Measurements from ENCODE around the gene INHBC. TPM values are rescaled to one million over a fixed set of nuclear protein-coding genes. Genes with fewer than 3 reads are reported as not detected.
"Not testable (repeated sequence)": the region's sequence is repeated elsewhere in the genome, so short reads cannot be mapped to it uniquely, and the experiment has no call there.

INHBC gene
- polyA plus RNA-seq, 2 donors = 0.01 TPM; not detected in 1

GRCh38 chr12:57420482-57420881 is 14.1 kb upstream of the INHBC start:
- Histone ChIP-seq H3K4me3 (ENCODE audit: low read depth in 1 of 2, low read length in 2 of 2) (no peak overlapping the region), H3K4me1 (ENCODE audit: control insufficient read depth in 2 of 2, insufficient read depth in 2 of 2, low read length in 1 of 2) (no peaks in the 10 kb centered on the region), H3K27me3 (ENCODE audit: control insufficient read depth in 1 of 2, insufficient read depth in 2 of 2, low read length in 2 of 2) (no peaks in the 10 kb centered on the region), H3K27ac (ENCODE audit: low read depth in 2 of 2, low read length in 1 of 2) (no peak overlapping the region), H3K36me3 (ENCODE audit: control insufficient read depth in 2 of 2, insufficient read depth in 2 of 2, low read length in 1 of 2) (peaks cover 0 to 4% of the 10 kb centered on the region in 2 donors), H3K9me3 (ENCODE audit: control insufficient read depth in 2 of 2, insufficient read depth in 1 of 2, low read depth in 1 of 2, low read length in 1 of 2) (no peaks in the 10 kb centered on the region)
- 96 to 97% methylated on average over 5 of the region's 5 CpGs for WGBS, 2 donors

GRCh38 chr12:57426948-57427347 is 7.6 kb upstream of the INHBC start:
- WGBS, 2 donors = 96 to 97% methylated on average over 10 of the region's 10 CpGs
- H3K27ac ChIP-seq (ENCODE audit: low read depth in 2 of 2, low read length in 1 of 2); H3K4me3 ChIP-seq (ENCODE audit: low read depth in 1 of 2, low read length in 2 of 2); H3K9me3 ChIP-seq (ENCODE audit: control insufficient read depth in 2 of 2, insufficient read depth in 1 of 2, low read depth in 1 of 2, low read length in 1 of 2); H3K36me3 ChIP-seq (ENCODE audit: control insufficient read depth in 2 of 2, insufficient read depth in 2 of 2, low read length in 1 of 2); H3K27me3 ChIP-seq (ENCODE audit: control insufficient read depth in 1 of 2, insufficient read depth in 2 of 2, low read length in 2 of 2); H3K4me1 ChIP-seq (ENCODE audit: control insufficient read depth in 2 of 2, insufficient read depth in 2 of 2, low read length in 1 of 2): not testable (repeated sequence)

GRCh38 chr12:57428965-57429364 is 5.6 kb upstream of the INHBC start:
- no peak overlapping the region for H3K27ac ChIP-seq (ENCODE audit: low read depth in 2 of 2, low read length in 1 of 2)
- H3K27me3 ChIP-seq (ENCODE audit: control insufficient read depth in 1 of 2, insufficient read depth in 2 of 2, low read length in 2 of 2) = no peaks in the 10 kb centered on the region
- H3K9me3 ChIP-seq (ENCODE audit: control insufficient read depth in 2 of 2, insufficient read depth in 1 of 2, low read depth in 1 of 2, low read length in 1 of 2) = no peaks in the 10 kb centered on the region
- H3K36me3 ChIP-seq (ENCODE audit: control insufficient read depth in 2 of 2, insufficient read depth in 2 of 2, low read length in 1 of 2) = peaks cover 0 to 4% of the 10 kb centered on the region in 2 donors
- no peaks in the 10 kb centered on the region for H3K4me1 ChIP-seq (ENCODE audit: control insufficient read depth in 2 of 2, insufficient read depth in 2 of 2, low read length in 1 of 2)
- WGBS, 2 donors = 71 to 73% methylated on average over 6 of the region's 6 CpGs
- no peak overlapping the region for H3K4me3 ChIP-seq (ENCODE audit: low read depth in 1 of 2, low read length in 2 of 2)

- Histone ChIP-seq H3K27me3 (ENCODE audit: control insufficient read depth in 1 of 2, insufficient read depth in 2 of 2, low read length in 2 of 2) (no peaks in the 10 kb centered on the region), H3K9me3 (ENCODE audit: control insufficient read depth in 2 of 2, insufficient read depth in 1 of 2, low read depth in 1 of 2, low read length in 1 of 2) (no peaks in the 10 kb centered on the region), H3K36me3 (ENCODE audit: control insufficient read depth in 2 of 2, insufficient read depth in 2 of 2, low read length in 1 of 2) (peaks cover 0 to 4% of the 10 kb centered on the region in 2 donors), H3K4me3 (ENCODE audit: low read depth in 1 of 2, low read length in 2 of 2) (peak overlapping the region; percentile 55 to 90), H3K27ac (ENCODE audit: low read depth in 2 of 2, low read length in 1 of 2) (peak overlapping the region; percentile 17 to 95), H3K4me1 (ENCODE audit: control insufficient read depth in 2 of 2, insufficient read depth in 2 of 2, low read length in 1 of 2) (no peaks in the 10 kb centered on the region)
- WGBS, 2 donors = 29% methylated on average over 9 of the region's 9 CpGs
Observed at GRCh38 chr12:57429473-57430111, 5.0 kb upstream of the INHBC start.

- H3K4me1 ChIP-seq (ENCODE audit: control insufficient read depth in 2 of 2, insufficient read depth in 2 of 2, low read length in 1 of 2) = no peaks in the 10 kb centered on the region
- no peaks in the 10 kb centered on the region for H3K9me3 ChIP-seq (ENCODE audit: control insufficient read depth in 2 of 2, insufficient read depth in 1 of 2, low read depth in 1 of 2, low read length in 1 of 2)
Observed at GRCh38 chr12:57430112-57430930, 4.3 kb upstream of the INHBC start.

GRCh38 chr12:57430931-57431566 is 3.5 kb upstream of the INHBC start, which contains the start of gene R3HDM2:
Gene R3HDM2, minus strand, starts transcription at chr12:57431043. Its CDS starts 120,615 bp downstream, at chr12:57310428.
- Histone ChIP-seq H3K4me1 (ENCODE audit: control insufficient read depth in 2 of 2, insufficient read depth in 2 of 2, low read length in 1 of 2) (no peaks in the 10 kb centered on the region), H3K36me3 (ENCODE audit: control insufficient read depth in 2 of 2, insufficient read depth in 2 of 2, low read length in 1 of 2) (no peaks in the 10 kb centered on the region), H3K27ac (ENCODE audit: low read depth in 2 of 2, low read length in 1 of 2) (peak within 1 kb of the TSS; percentile 94 to 95), H3K9me3 (ENCODE audit: control insufficient read depth in 2 of 2, insufficient read depth in 1 of 2, low read depth in 1 of 2, low read length in 1 of 2) (no peaks in the 10 kb centered on the region), H3K27me3 (ENCODE audit: control insufficient read depth in 1 of 2, insufficient read depth in 2 of 2, low read length in 2 of 2) (no peaks in the 10 kb centered on the region), H3K4me3 (ENCODE audit: low read depth in 1 of 2, low read length in 2 of 2) (peak within 1 kb of the TSS; percentile 55 to 90)
- WGBS, 2 donors = 1 to 2% methylated on average over 40 to 41 of the region's 41 CpGs

More at GRCh38 chr12:57430112-57430930, 4.3 kb upstream of the INHBC start:
- peaks cover 0 to 3% of the 10 kb centered on the region in 2 donors for H3K36me3 ChIP-seq (ENCODE audit: control insufficient read depth in 2 of 2, insufficient read depth in 2 of 2, low read length in 1 of 2)
- H3K27me3 ChIP-seq (ENCODE audit: control insufficient read depth in 1 of 2, insufficient read depth in 2 of 2, low read length in 2 of 2) = no peaks in the 10 kb centered on the region
- peak overlapping the region; percentile 94 to 95 for H3K27ac ChIP-seq (ENCODE audit: low read depth in 2 of 2, low read length in 1 of 2)
- H3K4me3 ChIP-seq (ENCODE audit: low read depth in 1 of 2, low read length in 2 of 2) = peak overlapping the region; percentile 55 to 90
- WGBS, 2 donors = 1% methylated on average over 72 to 74 of the region's 74 CpGs

- no peak overlapping the region for H3K27ac ChIP-seq (ENCODE audit: low read depth in 2 of 2, low read length in 1 of 2)
- peak overlapping the region in 1 of 2 donors; percentile 90 for H3K4me3 ChIP-seq (ENCODE audit: low read depth in 1 of 2, low read length in 2 of 2)
- WGBS, 2 donors = 77 to 80% methylated on average over 11 of the region's 11 CpGs
- no peaks in the 10 kb centered on the region for H3K36me3 ChIP-seq (ENCODE audit: control insufficient read depth in 2 of 2, insufficient read depth in 2 of 2, low read length in 1 of 2)
- H3K9me3 ChIP-seq (ENCODE audit: control insufficient read depth in 2 of 2, insufficient read depth in 1 of 2, low read depth in 1 of 2, low read length in 1 of 2) = no peaks in the 10 kb centered on the region
- H3K27me3 ChIP-seq (ENCODE audit: control insufficient read depth in 1 of 2, insufficient read depth in 2 of 2, low read length in 2 of 2) = no peaks in the 10 kb centered on the region
- H3K4me1 ChIP-seq (ENCODE audit: control insufficient read depth in 2 of 2, insufficient read depth in 2 of 2, low read length in 1 of 2) = no peaks in the 10 kb centered on the region
Observed at GRCh38 chr12:57431654-57432188, 2.9 kb upstream of the INHBC start.

- Histone ChIP-seq H3K4me1 (ENCODE audit: control insufficient read depth in 2 of 2, insufficient read depth in 2 of 2, low read length in 1 of 2) (no peaks in the 10 kb centered on the region), H3K36me3 (ENCODE audit: control insufficient read depth in 2 of 2, insufficient read depth in 2 of 2, low read length in 1 of 2) (no peaks in the 10 kb centered on the region), H3K27me3 (ENCODE audit: control insufficient read depth in 1 of 2, insufficient read depth in 2 of 2, low read length in 2 of 2) (no peaks in the 10 kb centered on the region), H3K9me3 (ENCODE audit: control insufficient read depth in 2 of 2, insufficient read depth in 1 of 2, low read depth in 1 of 2, low read length in 1 of 2) (no peaks in the 10 kb centered on the region), H3K27ac (ENCODE audit: low read depth in 2 of 2, low read length in 1 of 2) (no peak overlapping the region), H3K4me3 (ENCODE audit: low read depth in 1 of 2, low read length in 2 of 2) (no peak overlapping the region)
- 81 to 92% methylated on average over 3 of the region's 3 CpGs for WGBS, 2 donors
Observed at GRCh38 chr12:57433370-57433769, 1.2 kb upstream of the INHBC start.

GRCh38 chr12:57435293-57435692 is 709 bp downstream of the INHBC start:
- Histone ChIP-seq H3K36me3 (ENCODE audit: control insufficient read depth in 2 of 2, insufficient read depth in 2 of 2, low read length in 1 of 2) (no peaks in the 10 kb centered on the region), H3K4me1 (ENCODE audit: control insufficient read depth in 2 of 2, insufficient read depth in 2 of 2, low read length in 1 of 2) (no peaks in the 10 kb centered on the region), H3K27me3 (ENCODE audit: control insufficient read depth in 1 of 2, insufficient read depth in 2 of 2, low read length in 2 of 2) (no peaks in the 10 kb centered on the region), H3K9me3 (ENCODE audit: control insufficient read depth in 2 of 2, insufficient read depth in 1 of 2, low read depth in 1 of 2, low read length in 1 of 2) (no peaks in the 10 kb centered on the region), H3K27ac (ENCODE audit: low read depth in 2 of 2, low read length in 1 of 2) (no peak overlapping the region), H3K4me3 (ENCODE audit: low read depth in 1 of 2, low read length in 2 of 2) (no peak overlapping the region)
- 51 to 70% methylated on average over 4 of the region's 4 CpGs for WGBS, 2 donors
